ENCODE results near the gene RRM1.
"Not testable (repeated sequence)": the region's sequence is repeated elsewhere in the genome, so short reads cannot be mapped to it uniquely, and the experiment has no call there.

The RRM1 gene

GRCh38 chr11:4146070-4146771 lies 51.6 kb downstream of the RRM1 start:
- no peak for DNase-seq

GRCh38 chr11:4146772-4147098 lies 52.1 kb downstream of the RRM1 start:
- DNase-seq, result no peak

- DNase-seq, result no peak
Observed at GRCh38 chr11:4154503-4154902, 59.9 kb downstream of the RRM1 start.

GRCh38 chr11:4156571-4156970 lies 62.0 kb downstream of the RRM1 start:
- no peak for DNase-seq

- DNase-seq, result not testable (repeated sequence)
Observed at GRCh38 chr11:4158818-4159217, 64.2 kb downstream of the RRM1 start.

- no peak for DNase-seq
Observed at GRCh38 chr11:4161305-4161704, 66.7 kb downstream of the RRM1 start.

- DNase-seq, result no peak
Observed at GRCh38 chr11:4164884-4165590, 70.4 kb downstream of the RRM1 start.

- DNase-seq, result no peak
Observed at GRCh38 chr11:4167292-4167691, 72.7 kb downstream of the RRM1 start.

GRCh38 chr11:4167758-4168157 lies 73.2 kb downstream of the RRM1 start:
- no peak for DNase-seq

GRCh38 chr11:4175620-4176350 lies 81.2 kb downstream of the RRM1 start:
- DNase-seq, result not testable (repeated sequence)

GRCh38 chr11:4178813-4179662 lies 84.4 kb downstream of the RRM1 start:
- DNase-seq, result no peak

- DNase-seq, result no peak
Observed at GRCh38 chr11:4180441-4181183, 86.0 kb downstream of the RRM1 start.

GRCh38 chr11:4181782-4182721 lies 87.5 kb downstream of the RRM1 start:
- DNase-seq, result peak; percentile 53 to 66

- DNase-seq, result no peak
Observed at GRCh38 chr11:4183410-4184057, 88.9 kb downstream of the RRM1 start.

GRCh38 chr11:4184163-4184916 lies 89.7 kb downstream of the RRM1 start:
- no peak for DNase-seq

GRCh38 chr11:4185561-4185960 lies 91.0 kb downstream of the RRM1 start:
- no peak for DNase-seq

GRCh38 chr11:4186464-4187054 lies 92.0 kb downstream of the RRM1 start:
- no peak for DNase-seq

GRCh38 chr11:4187055-4187988 lies 92.7 kb downstream of the RRM1 start:
- peak; percentile 46 to 60 for DNase-seq
